GM23248 (cell line): ENCODE measurements around the gene RHOB. TPM values are rescaled to one million over a fixed set of nuclear protein-coding genes. Genes with fewer than 3 reads are reported as not detected.
A peak's percentile ranks its signal among the peaks of the same experiment; 100 is the strongest.

Experiments
- DNase-seq: peaks from one replicate; pipeline ENCODE4 v3.0.0-alpha.2; 2015
- H2AFZ ChIP-seq: fragments of 200-600 bp; sonication (generic); 2 replicates; pipeline ENCODE4 v1.6.1; 2016; ENCODE audit warnings: antibody characterized with exemption
- H3F3A ChIP-seq: fragments of 200-600 bp; sonication (generic); 2 replicates; pipeline ENCODE4 v1.6.1; 2016; ENCODE audit warnings: mild to moderate bottlenecking, antibody characterized with exemption, mixed run types; ENCODE audit not compliant: insufficient read depth
- H3K27ac ChIP-seq: fragments of 200-600 bp; sonication (generic); 2 replicates; pipeline ENCODE4 v1.5.1; 2016; ENCODE audit warnings: mild to moderate bottlenecking
- H3K27me3 ChIP-seq: fragments of 200-600 bp; sonication (generic); replicated peaks from 2 replicates; pipeline ENCODE4 v1.6.1; 2016; ENCODE audit warnings: mild to moderate bottlenecking; ENCODE audit not compliant: insufficient read depth
- H3K36me3 ChIP-seq: fragments of 200-600 bp; sonication (generic); 2 replicates; pipeline ENCODE4 v1.6.1; 2016; ENCODE audit warnings: low read depth, mild to moderate bottlenecking
- H3K4me1 ChIP-seq: fragments of 200-600 bp; sonication (generic); 2 replicates; pipeline ENCODE4 v1.6.1; 2016; ENCODE audit warnings: mild to moderate bottlenecking; ENCODE audit not compliant: insufficient read depth
- H3K4me2 ChIP-seq: fragments of 200-600 bp; sonication (generic); one replicate; pipeline ENCODE4 v1.6.1; 2016; ENCODE audit warnings: mild to moderate bottlenecking; ENCODE audit not compliant: unreplicated experiment
- H3K4me3 ChIP-seq: fragments of 200-600 bp; sonication (generic); 2 replicates; pipeline ENCODE4 v1.5.1; 2016; ENCODE audit warnings: mild to moderate bottlenecking
- H3K79me2 ChIP-seq: fragments of 200-600 bp; sonication (generic); 2 replicates; pipeline ENCODE4 v1.6.1; 2016; ENCODE audit warnings: mild to moderate bottlenecking; ENCODE audit not compliant: insufficient read depth
- H3K9ac ChIP-seq: fragments of 200-600 bp; sonication (generic); 2 replicates; pipeline ENCODE4 v1.6.1; 2016; ENCODE audit warnings: mild to moderate bottlenecking
- H3K9me2 ChIP-seq: fragments of 200-600 bp; sonication (generic); 2 replicates; pipeline ENCODE4 v1.6.1; 2016; ENCODE audit warnings: mixed run types, mild to moderate bottlenecking, moderate library complexity; ENCODE audit not compliant: insufficient read depth
- H3K9me3 ChIP-seq: fragments of 200-600 bp; sonication (generic); one replicate; pipeline ENCODE4 v1.6.1; 2017; ENCODE audit warnings: low read depth
- H4K20me1 ChIP-seq: fragments of 200-600 bp; sonication (generic); 2 replicates; pipeline ENCODE4 v1.6.0; 2016; ENCODE audit not compliant: insufficient read depth
- EZH2 ChIP-seq: fragments of 200-600 bp; sonication (generic); IDR thresholded peaks from 2 replicates; pipeline ENCODE4 v1.6.1; 2018; ENCODE audit warnings: antibody characterized with exemption, mild to moderate bottlenecking; ENCODE audit not compliant: insufficient read depth, poor library complexity, severe bottlenecking
- EZH2phosphoT487 ChIP-seq: fragments of 200-600 bp; sonication (generic); IDR thresholded peaks from 2 replicates; pipeline ENCODE4 v1.6.1; 2018; ENCODE audit warnings: antibody characterized with exemption, moderate library complexity, mild to moderate bottlenecking, low read depth; ENCODE audit not compliant: insufficient read depth
- WGBS, 2 experiments: methylation state at CpG; one replicate each; pipeline ENCODE4 v1.1.6; 2015 to 2017; ENCODE audit warnings: low lambda C conversion rate in 2 of 2, low coverage in 1 of 2; ENCODE audit errors: missing lambda C conversion rate in 2 of 2; 5-methylcytosine and 5-hydroxymethylcytosine counted together
- in situ Hi-C: fragments of 300-500 bp; cut with MboI; formaldehyde crosslinking; loops from 2 replicates; pipeline ENCODE4 v1.15.0; 2020
- polyA plus RNA-seq: library from polyadenylated mRNA; unstranded; fragments of >200 nt; fragmentation: Nextera tagmentation; extraction: Ambion mirVana; gene quantifications from 2 replicates; pipeline ENCODE4 v1.2.1, GENCODE V29; 2016
- total RNA-seq: library from RNA; depleted of rRNA; stranded (reverse); fragments of >200 nt; shearing (Covaris generic); gene quantifications from 2 replicates; pipeline ENCODE4 v1.2.3, GENCODE V29; 2014

Gene RHOB
- total and polyA plus RNA-seq, 2 experiments from 2014 or later = 45.6 to 303 TPM

DNA sequence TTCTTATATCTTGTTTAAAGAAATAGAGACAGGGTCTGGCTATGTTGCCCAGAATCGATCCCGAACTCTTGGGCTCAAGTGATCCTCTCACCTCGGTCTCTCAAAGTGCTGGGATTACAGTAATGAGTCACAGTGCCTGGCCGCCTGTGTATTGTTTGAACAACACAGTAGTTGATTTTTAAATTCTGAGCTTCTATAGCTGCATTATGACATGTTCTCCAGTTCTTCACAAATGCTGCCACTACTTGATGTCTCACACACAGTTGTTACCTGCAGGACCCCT lies 7.7 kb upstream of the RHOB start:
- peak; percentile 34 for DNase-seq
- WGBS, 2 experiments = 87 to 88% methylated on average over 4 of the region's 4 CpGs
- no peaks in the 10 kb centered on the region for H3K9me2 ChIP-seq
- H3K9ac ChIP-seq = no peak overlapping the region
- no peaks in the 10 kb centered on the region for H3K9me3 ChIP-seq
- H3K27me3 ChIP-seq = no peaks in the 10 kb centered on the region
- TF ChIP-seq EZH2phosphoT487 = no peak
- TF ChIP-seq EZH2 = no peak
- H3K27ac ChIP-seq = no peak overlapping the region
- no peaks in the 10 kb centered on the region for H3K79me2 ChIP-seq
- H3K36me3 ChIP-seq = no peaks in the 10 kb centered on the region
- H3K4me3 ChIP-seq = no peak overlapping the region
- in situ Hi-C loops = loop anchor here (10.0 kb wide), 1 partner anchor 206 kb away; no protein-coding TSS in a partner anchor
- no peak overlapping the region for H2AFZ ChIP-seq
- H3F3A ChIP-seq = peaks cover 15% of the 10 kb centered on the region; the same call in 1 of the 2 replicates
- H4K20me1 ChIP-seq = no peaks in the 10 kb centered on the region
- H3K4me1 ChIP-seq = peaks cover 14% of the 10 kb centered on the region
- no peak overlapping the region for H3K4me2 ChIP-seq

DNA sequence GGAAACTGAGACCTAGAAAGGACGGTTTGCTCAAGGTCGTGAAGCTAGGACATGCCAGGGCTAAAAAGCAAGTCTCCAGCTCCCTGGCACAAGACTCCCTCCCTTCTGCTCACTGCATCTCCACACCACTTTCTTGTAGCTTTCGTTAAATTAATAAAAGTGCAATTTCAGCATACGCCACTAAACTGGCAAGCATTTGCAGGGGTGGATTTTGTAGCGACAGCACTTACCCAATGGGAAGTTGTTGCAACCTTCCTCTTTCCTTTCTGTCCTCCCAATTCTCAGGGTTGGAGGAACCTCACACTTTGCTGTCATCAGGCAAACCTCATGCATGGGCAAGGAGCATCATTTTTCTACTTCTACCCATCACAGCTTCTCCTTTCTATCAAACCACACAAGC lies 7.4 kb upstream of the RHOB start:
- TF ChIP-seq EZH2phosphoT487 = no peak
- no peak for TF ChIP-seq EZH2

DNA sequence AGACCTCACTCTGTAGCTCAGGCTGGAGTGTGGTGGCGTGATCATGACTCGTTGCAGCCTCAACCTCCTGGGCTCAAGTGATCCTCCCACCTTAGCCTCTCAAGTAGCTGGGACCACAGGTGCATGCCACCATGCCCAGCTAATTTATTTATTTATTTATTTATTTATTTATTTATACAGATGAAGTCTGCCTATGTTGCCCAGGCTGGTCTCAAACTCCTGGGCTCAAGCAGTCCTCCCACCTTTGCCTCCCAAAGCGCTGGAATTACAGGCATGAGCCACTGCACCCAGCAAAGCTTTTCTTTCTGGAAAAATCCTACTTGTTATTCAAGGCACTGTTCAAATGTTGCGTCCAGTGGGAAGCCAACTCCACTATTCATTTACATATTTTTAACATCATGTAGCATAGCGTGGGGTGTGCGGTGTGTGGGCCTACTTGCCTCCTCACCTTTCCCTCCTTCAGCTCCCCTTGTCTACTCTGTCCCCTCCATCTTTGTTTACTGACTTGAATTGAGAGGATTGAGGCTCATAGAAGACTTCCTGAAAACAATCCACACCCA lies 6.8 kb upstream of the RHOB start:
- H3K36me3 ChIP-seq = no peaks in the 10 kb centered on the region

More for the DNA sequence above, 7.4 kb upstream of the RHOB start:
- Histone ChIP-seq H3K9me2 (no peaks in the 10 kb centered on the region), H2AFZ (no peak overlapping the region), H3K4me2 (no peak overlapping the region), H4K20me1 (no peaks in the 10 kb centered on the region), H3K79me2 (no peaks in the 10 kb centered on the region), H3K4me3 (no peak overlapping the region), H3K9ac (no peak overlapping the region), H3K36me3 (no peaks in the 10 kb centered on the region), H3F3A (peaks cover 19% of the 10 kb centered on the region; the same call in 1 of the 2 replicates), H3K4me1 (peaks cover 18% of the 10 kb centered on the region), H3K27ac (no peak overlapping the region), H3K27me3 (no peaks in the 10 kb centered on the region), H3K9me3 (no peaks in the 10 kb centered on the region)
- WGBS, 2 experiments = 92 to 96% methylated on average over 5 of the region's 5 CpGs
- DNase-seq = no peak
- in situ Hi-C loops = loop anchor here (10.0 kb wide), 1 partner anchor 205 kb away; no protein-coding TSS in a partner anchor

GRCh38 chr2:20443276-20443920 lies 3.5 kb upstream of the RHOB start:
- Histone ChIP-seq H3K9me3 (no peaks in the 10 kb centered on the region), H3K9me2 (no peaks in the 10 kb centered on the region), H3K4me3 (no peak overlapping the region), H2AFZ (no peak overlapping the region), H3F3A (peaks cover 22% of the 10 kb centered on the region), H3K79me2 (peaks cover 20% of the 10 kb centered on the region), H3K4me1 (peaks cover 27% of the 10 kb centered on the region), H4K20me1 (no peaks in the 10 kb centered on the region), H3K27ac (peak overlapping the region; percentile 54; the same call in 1 of the 2 replicates), H3K4me2 (peak overlapping the region; percentile 68), H3K27me3 (no peaks in the 10 kb centered on the region), H3K9ac (peak overlapping the region; percentile 43; the same call in 1 of the 2 replicates), H3K36me3 (peaks cover under 1% of the 10 kb centered on the region; the same call in 1 of the 2 replicates)
- no peak for TF ChIP-seq EZH2phosphoT487
- no peak for TF ChIP-seq EZH2
- peak; percentile 62 for DNase-seq
- in situ Hi-C loops = no loop called here
- WGBS, 2 experiments = 23 to 33% methylated on average over 6 of the region's 6 CpGs

More for the DNA sequence above, 6.8 kb upstream of the RHOB start:
- no peaks in the 10 kb centered on the region for H3K79me2 ChIP-seq
- DNase-seq = no peak
- no peak overlapping the region for H3K4me3 ChIP-seq
- TF ChIP-seq EZH2 = no peak
- no peak for TF ChIP-seq EZH2phosphoT487
- H3K9me3 ChIP-seq = no peaks in the 10 kb centered on the region
- H3F3A ChIP-seq = peaks cover 22% of the 10 kb centered on the region; the same call in 1 of the 2 replicates
- whole genome bisulfite sequencing, 2 experiments = 95 to 98% methylated on average over 6 of the region's 6 CpGs
- no peak overlapping the region for H3K9ac ChIP-seq
- in situ Hi-C loops = no loop called here
- no peaks in the 10 kb centered on the region for H3K9me2 ChIP-seq
- H4K20me1 ChIP-seq = no peaks in the 10 kb centered on the region
- H3K27me3 ChIP-seq = no peaks in the 10 kb centered on the region
- no peak overlapping the region for H3K27ac ChIP-seq
- H3K4me2 ChIP-seq = no peak overlapping the region
- no peak overlapping the region for H2AFZ ChIP-seq
- H3K4me1 ChIP-seq = peaks cover 23% of the 10 kb centered on the region
